ENCODE results near the gene GFM1.

The GFM1 gene

GRCh38 chr3:158678687-158679086 is 34.4 kb downstream of the GFM1 start:
- Histone ChIP-seq H3K79me2 (ENCODE audit: insufficient read depth, low read length) (no peaks in the 10 kb centered on the region), H3K4me3 (ENCODE audit: insufficient read depth, low read length, poor library complexity, severe bottlenecking) (no peak overlapping the region), H3K4me2 (ENCODE audit: low read depth, low read length, poor library complexity, severe bottlenecking) (no peak overlapping the region), H3K36me3 (ENCODE audit: low read length) (no peaks in the 10 kb centered on the region), H3K9ac (ENCODE audit: low read length) (no peak overlapping the region), H4K20me1 (ENCODE audit: low read depth, low read length) (no peaks in the 10 kb centered on the region), H3K9me2 (replicated peaks; ENCODE audit: insufficient read depth, low read length) (no peaks in the 10 kb centered on the region), H2AFZ (ENCODE audit: low read depth, low read length, severe bottlenecking) (no peak overlapping the region), H3K9me3 (ENCODE audit: insufficient read depth, low read length) (no peaks in the 10 kb centered on the region), H3K27me3 (ENCODE audit: low read length) (no peaks in the 10 kb centered on the region), H3F3A (ENCODE audit: insufficient read depth) (no peaks in the 10 kb centered on the region), H3K27ac (ENCODE audit: low read depth, low read length) (no peak overlapping the region)
- TF ChIP-seq CTCF (IDR thresholded peaks at IDR 0.05; ENCODE audit: insufficient read depth, low read length, poor library complexity, severe bottlenecking) = no peak
- TF ChIP-seq EZH2phosphoT487 (conservative IDR thresholded peaks at IDR 0.05; ENCODE audit: low read length) = no peak

GRCh38 chr3:158679547-158680000 is 35.2 kb downstream of the GFM1 start:
- H3K27ac ChIP-seq (ENCODE audit: low read depth, low read length) = no peak overlapping the region
- TF ChIP-seq EZH2phosphoT487 (conservative IDR thresholded peaks at IDR 0.05; ENCODE audit: low read length) (no peak), CTCF (IDR thresholded peaks at IDR 0.05; ENCODE audit: insufficient read depth, low read length, poor library complexity, severe bottlenecking) (no peak)
- no peak overlapping the region for H2AFZ ChIP-seq (ENCODE audit: low read depth, low read length, severe bottlenecking)
- no peaks in the 10 kb centered on the region for H3K79me2 ChIP-seq (ENCODE audit: insufficient read depth, low read length)
- no peaks in the 10 kb centered on the region for H3F3A ChIP-seq (ENCODE audit: insufficient read depth)
- no peaks in the 10 kb centered on the region; the same call in 1 of the 2 replicates for H3K36me3 ChIP-seq (ENCODE audit: low read length)
- no peak overlapping the region for H3K9ac ChIP-seq (ENCODE audit: low read length)
- H4K20me1 ChIP-seq (ENCODE audit: low read depth, low read length) = no peaks in the 10 kb centered on the region
- H3K27me3 ChIP-seq (ENCODE audit: low read length) = no peaks in the 10 kb centered on the region
- H3K9me3 ChIP-seq (ENCODE audit: insufficient read depth, low read length) = no peaks in the 10 kb centered on the region
- no peaks in the 10 kb centered on the region for H3K9me2 ChIP-seq (replicated peaks; ENCODE audit: insufficient read depth, low read length)
- H3K4me3 ChIP-seq (ENCODE audit: insufficient read depth, low read length, poor library complexity, severe bottlenecking) = no peak overlapping the region
- no peak overlapping the region for H3K4me2 ChIP-seq (ENCODE audit: low read depth, low read length, poor library complexity, severe bottlenecking)

- Histone ChIP-seq H4K20me1 (ENCODE audit: low read depth, low read length) (no peaks in the 10 kb centered on the region), H3K4me3 (ENCODE audit: insufficient read depth, low read length, poor library complexity, severe bottlenecking) (no peak overlapping the region), H3F3A (ENCODE audit: insufficient read depth) (no peaks in the 10 kb centered on the region), H3K27me3 (ENCODE audit: low read length) (no peaks in the 10 kb centered on the region), H2AFZ (ENCODE audit: low read depth, low read length, severe bottlenecking) (no peak overlapping the region), H3K36me3 (ENCODE audit: low read length) (peaks cover 6% of the 10 kb centered on the region; the same call in 1 of the 2 replicates), H3K27ac (ENCODE audit: low read depth, low read length) (no peak overlapping the region), H3K9ac (ENCODE audit: low read length) (no peak overlapping the region), H3K9me2 (replicated peaks; ENCODE audit: insufficient read depth, low read length) (no peaks in the 10 kb centered on the region), H3K79me2 (ENCODE audit: insufficient read depth, low read length) (no peaks in the 10 kb centered on the region), H3K9me3 (ENCODE audit: insufficient read depth, low read length) (no peaks in the 10 kb centered on the region), H3K4me2 (ENCODE audit: low read depth, low read length, poor library complexity, severe bottlenecking) (no peak overlapping the region)
- no peak for TF ChIP-seq CTCF (IDR thresholded peaks at IDR 0.05; ENCODE audit: insufficient read depth, low read length, poor library complexity, severe bottlenecking)
- TF ChIP-seq EZH2phosphoT487 (conservative IDR thresholded peaks at IDR 0.05; ENCODE audit: low read length) = no peak
These were observed 36.5 kb downstream of the GFM1 start for GRCh38 chr3:158680861-158681260.
